A549 (cell line): ENCODE measurements around the gene CAPN14.

Experiments used
- BHLHE40 ChIP-seq: IDR thresholded peaks from 2 replicates; pipeline ENCODE4 v1.6.1; 2012; ENCODE audit warnings: low read depth, low read length, inconsistent platforms
- POLR2A ChIP-seq: IDR thresholded peaks from 2 replicates; pipeline ENCODE4 v1.6.1; 2012; ENCODE audit warnings: mild to moderate bottlenecking, low read length

GRCh38 chr2:31136732-31137131, 80.6 kb downstream of the CAPN14 start:
- TF ChIP-seq BHLHE40 (no peak), POLR2A (no peak)
